DLD1 (cell line): Measurements from ENCODE around the gene LRRC1.
"Not testable (repeated sequence)": the region's sequence is repeated elsewhere in the genome, so short reads cannot be mapped to it uniquely, and the experiment has no call there.

ENCODE experiments used
- in situ Hi-C: cut with HindIII; loops from 2 replicates; pipeline ENCODE4 v1.10.0; 2017; ENCODE audit warnings: low sequenced_read_pairs

The LRRC1 gene

GRCh38 chr6:53794720-53795339, at the start of gene LRRC1:
Gene LRRC1, plus strand, starts transcription at chr6:53795005. Its CDS starts 252 bp downstream, at chr6:53795257.
- in situ Hi-C loops = no loop called here

- in situ Hi-C loops = no loop called here
Measured at GRCh38 chr6:53746442-53747103, 48.2 kb upstream of the LRRC1 start.

- in situ Hi-C loops = no loop called here
Measured at GRCh38 chr6:53750052-53750650, 44.7 kb upstream of the LRRC1 start.

GRCh38 chr6:53751417-53751816, 43.4 kb upstream of the LRRC1 start:
- in situ Hi-C loops = no loop called here

GRCh38 chr6:53752440-53752839, 42.4 kb upstream of the LRRC1 start:
- in situ Hi-C loops = no loop called here

- in situ Hi-C loops = no loop called here
Measured at GRCh38 chr6:53752856-53753255, 41.9 kb upstream of the LRRC1 start.

GRCh38 chr6:53754330-53754729, 40.5 kb upstream of the LRRC1 start:
- in situ Hi-C loops = no loop called here

GRCh38 chr6:53756396-53756795, 38.4 kb upstream of the LRRC1 start:
- in situ Hi-C loops = no loop called here

- in situ Hi-C loops = no loop called here
Measured at GRCh38 chr6:53758496-53758895, 36.3 kb upstream of the LRRC1 start.

GRCh38 chr6:53761036-53761435, 33.8 kb upstream of the LRRC1 start:
- in situ Hi-C loops = no loop called here

- in situ Hi-C loops = no loop called here
Measured at GRCh38 chr6:53765270-53765669, 29.5 kb upstream of the LRRC1 start.

- in situ Hi-C loops = no loop called here
Measured at GRCh38 chr6:53766930-53767329, 27.9 kb upstream of the LRRC1 start.

- in situ Hi-C loops = no loop called here
Measured at GRCh38 chr6:53767941-53768340, 26.9 kb upstream of the LRRC1 start.

GRCh38 chr6:53768636-53769035, 26.2 kb upstream of the LRRC1 start:
- in situ Hi-C loops = no loop called here

GRCh38 chr6:53770780-53771249, 24.0 kb upstream of the LRRC1 start:
- in situ Hi-C loops = no loop called here

GRCh38 chr6:53771785-53772624, 22.8 kb upstream of the LRRC1 start:
- in situ Hi-C loops = no loop called here

GRCh38 chr6:53773044-53773696, 21.6 kb upstream of the LRRC1 start:
- in situ Hi-C loops = no loop called here

- in situ Hi-C loops = not testable (repeated sequence)
Measured at GRCh38 chr6:53776152-53776551, 18.7 kb upstream of the LRRC1 start.

- in situ Hi-C loops = not testable (repeated sequence)
Measured at GRCh38 chr6:53784991-53785390, 9.8 kb upstream of the LRRC1 start.

- in situ Hi-C loops = no loop called here
Measured at GRCh38 chr6:53786832-53787231, 8.0 kb upstream of the LRRC1 start.

- in situ Hi-C loops = no loop called here
Measured at GRCh38 chr6:53790886-53791285, 3.9 kb upstream of the LRRC1 start.
